Subcutaneous adipose tissue (tissue), 4 donors: ENCODE measurements around the gene CSMD2. TPM values are rescaled to one million over a fixed set of nuclear protein-coding genes. Genes with fewer than 3 reads are reported as not detected.

Experiments used
- total RNA-seq, 4 donors: library from RNA; depleted of rRNA; stranded (reverse); fragments of >200 nt; gene quantifications; one replicate each; pipeline ENCODE4 v1.1.0, GENCODE V29; 2016
- TF ChIP-seq, protein P1 (sequence below): fragments of 450-650 bp; IDR thresholded peaks from one replicate; pipeline ENCODE4 v1.5.1; 2016; ENCODE audit warnings: low read depth, mild to moderate bottlenecking, control low read depth, antibody characterized with exemption, moderate library complexity

The CSMD2 gene
- total RNA-seq, 4 donors from 2014 or later, result 0.38 to 4.4 (median 1.00) TPM

DNA sequence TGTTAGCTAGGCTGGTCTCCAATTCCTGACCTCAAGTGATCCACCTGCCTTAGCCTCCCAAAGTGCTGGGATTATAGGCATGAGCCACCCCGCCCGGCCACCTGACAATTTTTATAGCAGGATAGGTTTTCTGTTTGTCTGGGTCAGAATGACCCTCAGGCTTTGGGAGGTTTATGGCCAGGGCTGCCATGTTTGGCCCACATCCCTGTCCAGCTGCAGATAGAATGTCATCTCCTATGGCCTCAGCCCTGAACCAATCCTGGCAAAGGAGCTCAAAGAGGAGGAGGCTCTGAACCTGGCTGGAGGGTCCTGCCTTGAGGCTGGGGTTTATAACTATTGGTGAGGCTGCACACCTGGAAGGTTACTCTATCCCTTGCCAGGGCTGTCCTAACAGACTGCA is 218.2 kb downstream of the CSMD2 start:
- TF ChIP-seq, protein P1, sequence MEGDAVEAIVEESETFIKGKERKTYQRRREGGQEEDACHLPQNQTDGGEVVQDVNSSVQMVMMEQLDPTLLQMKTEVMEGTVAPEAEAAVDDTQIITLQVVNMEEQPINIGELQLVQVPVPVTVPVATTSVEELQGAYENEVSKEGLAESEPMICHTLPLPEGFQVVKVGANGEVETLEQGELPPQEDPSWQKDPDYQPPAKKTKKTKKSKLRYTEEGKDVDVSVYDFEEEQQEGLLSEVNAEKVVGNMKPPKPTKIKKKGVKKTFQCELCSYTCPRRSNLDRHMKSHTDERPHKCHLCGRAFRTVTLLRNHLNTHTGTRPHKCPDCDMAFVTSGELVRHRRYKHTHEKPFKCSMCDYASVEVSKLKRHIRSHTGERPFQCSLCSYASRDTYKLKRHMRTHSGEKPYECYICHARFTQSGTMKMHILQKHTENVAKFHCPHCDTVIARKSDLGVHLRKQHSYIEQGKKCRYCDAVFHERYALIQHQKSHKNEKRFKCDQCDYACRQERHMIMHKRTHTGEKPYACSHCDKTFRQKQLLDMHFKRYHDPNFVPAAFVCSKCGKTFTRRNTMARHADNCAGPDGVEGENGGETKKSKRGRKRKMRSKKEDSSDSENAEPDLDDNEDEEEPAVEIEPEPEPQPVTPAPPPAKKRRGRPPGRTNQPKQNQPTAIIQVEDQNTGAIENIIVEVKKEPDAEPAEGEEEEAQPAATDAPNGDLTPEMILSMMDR, result no peak

DNA sequence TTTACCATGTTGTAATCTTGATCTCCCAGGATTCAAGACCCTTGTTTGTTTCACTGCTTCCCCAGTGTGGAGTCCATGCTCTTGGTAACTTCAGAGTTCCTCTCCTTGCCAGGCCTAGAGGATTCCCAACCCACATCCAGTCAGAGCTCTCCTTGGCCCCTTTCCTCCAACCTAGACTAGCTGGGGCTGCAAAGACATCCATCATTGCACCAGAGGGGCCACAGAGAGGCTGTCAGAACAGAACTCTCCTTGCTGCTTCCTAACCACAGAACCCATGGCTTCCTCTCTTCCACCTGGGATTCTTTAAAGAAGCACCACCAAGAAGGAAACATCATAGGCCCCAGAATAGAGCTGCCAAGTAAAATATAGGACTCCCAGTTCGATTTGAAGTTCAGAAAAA is 220.2 kb downstream of the CSMD2 start:
- TF ChIP-seq, protein P1, result no peak

DNA sequence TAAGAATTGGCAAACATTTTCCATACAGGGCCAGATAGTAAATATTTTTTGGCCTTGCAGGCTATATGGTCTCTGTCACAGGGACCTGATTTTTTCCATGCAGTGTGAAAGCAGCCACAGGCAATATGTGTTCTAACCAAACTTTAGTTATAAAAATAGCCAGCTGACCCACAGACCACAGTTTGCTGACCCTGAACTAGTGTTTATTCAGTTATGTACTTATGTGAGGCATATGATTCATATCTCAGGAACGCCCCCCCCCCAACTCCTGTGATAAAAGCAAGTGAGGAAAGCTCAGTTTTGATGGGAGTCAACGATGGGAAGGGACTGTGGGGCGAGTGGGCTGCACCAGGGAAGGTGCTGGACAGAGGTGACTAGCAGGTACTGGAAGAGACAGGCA is 221.1 kb downstream of the CSMD2 start:
- TF ChIP-seq, protein P1, result no peak

DNA sequence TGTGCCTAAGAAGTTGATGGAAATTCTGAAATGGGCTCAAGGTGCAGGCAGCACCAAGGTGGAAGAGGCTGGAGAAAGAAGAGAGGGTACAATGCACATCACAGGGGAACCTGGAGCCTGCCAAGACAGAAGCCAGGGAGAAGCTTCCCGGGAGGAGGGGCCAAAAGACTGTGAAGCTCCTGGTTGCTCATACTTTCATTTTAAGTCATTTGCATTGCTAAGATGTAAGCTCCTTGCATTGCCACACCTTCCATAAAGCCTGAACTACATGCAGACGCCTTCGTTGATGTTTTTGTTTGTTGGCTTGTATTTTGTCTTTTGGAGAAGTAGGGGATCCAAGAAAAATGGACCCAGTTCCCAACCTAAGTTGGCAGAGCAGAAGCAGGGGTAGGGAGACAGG is 232.2 kb downstream of the CSMD2 start:
- TF ChIP-seq, protein P1, result no peak

DNA sequence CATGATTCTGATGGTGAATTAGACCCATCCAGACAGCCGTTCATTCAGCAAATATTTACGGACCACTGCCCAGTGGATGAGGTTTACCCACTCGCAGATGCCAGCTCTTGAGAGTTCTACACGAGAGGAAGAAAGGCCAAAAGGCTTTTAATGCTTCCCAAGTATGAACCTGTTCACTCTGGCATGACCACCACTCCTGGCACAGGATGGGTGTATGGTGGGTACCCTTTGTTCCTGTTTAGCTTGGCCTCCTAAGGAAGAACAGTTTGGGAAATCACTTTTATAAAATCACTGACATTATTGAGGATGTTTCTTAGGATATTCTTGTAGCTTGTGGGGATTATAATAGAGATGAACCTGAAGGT is 233.9 kb downstream of the CSMD2 start:
- TF ChIP-seq, protein P1, result no peak

DNA sequence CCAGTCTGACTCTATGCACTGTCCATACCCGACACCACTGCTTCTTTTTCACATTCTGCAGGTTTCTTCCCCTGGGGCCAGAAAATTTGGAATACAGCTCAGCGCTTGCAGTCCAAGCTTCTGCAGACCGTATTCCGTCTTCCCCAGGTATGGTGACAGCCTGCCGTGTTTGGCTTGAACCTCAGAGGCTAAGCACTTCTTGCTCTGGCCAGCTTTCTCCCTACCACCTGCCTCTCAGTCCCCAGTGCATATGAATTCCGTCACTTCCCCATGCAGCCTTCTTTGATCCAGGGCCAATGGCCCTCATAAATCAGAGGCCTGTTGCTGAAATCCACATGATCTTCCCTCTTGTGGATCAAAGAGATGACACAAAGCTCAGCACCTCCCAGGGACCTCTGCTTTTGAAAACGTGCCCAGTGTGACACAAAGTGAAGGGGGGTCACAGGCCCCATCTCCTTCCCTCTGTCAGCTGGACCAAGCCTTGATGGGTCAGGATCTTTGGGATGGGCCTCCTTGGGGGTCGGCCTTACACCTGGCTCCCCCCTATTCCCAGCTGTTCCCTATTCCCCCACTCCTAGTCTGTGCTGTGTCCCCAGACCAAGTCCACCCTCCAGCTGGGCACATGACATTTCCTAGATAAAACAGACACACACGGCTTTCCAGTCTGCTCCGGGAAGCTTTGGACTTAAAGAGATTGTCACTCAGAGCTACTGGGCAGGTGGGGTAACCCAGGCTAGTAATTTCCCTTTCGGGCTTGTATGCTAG is 234.5 kb downstream of the CSMD2 start:
- TF ChIP-seq, protein P1, result no peak

DNA sequence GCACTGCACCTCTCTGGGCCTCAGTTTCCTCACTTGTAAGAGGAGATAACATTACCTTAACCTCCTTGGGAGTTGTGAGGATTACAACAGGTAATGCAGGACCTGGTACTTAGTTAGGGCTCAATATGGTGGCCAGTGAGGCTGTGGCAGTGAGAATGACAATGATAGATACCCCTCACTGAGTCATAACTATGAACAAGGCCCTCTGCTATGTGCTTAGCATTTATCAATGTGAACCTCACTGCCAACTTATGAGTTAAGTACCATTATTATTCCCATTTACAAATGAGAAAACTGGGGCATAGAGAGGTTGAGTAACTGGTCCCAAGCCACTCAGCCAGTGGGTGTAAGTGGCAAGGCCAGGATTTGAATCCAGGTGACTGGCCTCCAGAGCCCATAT is 236.8 kb downstream of the CSMD2 start:
- TF ChIP-seq, protein P1, result no peak
